Stimulated activated naive B cell treated with anti-CD40 and anti-IgM and Interleukin-4, amounts not matched to agents 10 μg/mL and 1 μg/mL and 100 μg/mL, for 72 hours (primary cell): ENCODE measurements around the gene FHIP1A.

Experiments
- ATAC-seq, 2 donors: fragments of 150-1000 bp; cut with Tn5 transposase; replicated peaks; 2 replicates each; pipeline ENCODE4 v1.10.0; 2021; ENCODE audit warnings: moderate library complexity in 1 of 2
- DNase-seq: peaks from one replicate; pipeline ENCODE4 v3.0.0; 2021
- H3K27ac Mint-ChIP-seq: one replicate; pipeline ENCODE4 v1.8.0; 2022; ENCODE audit warnings: mild to moderate bottlenecking, mixed read lengths
- H3K27me3 Mint-ChIP-seq, 2 donors: one replicate each; pipeline ENCODE4 v1.8.0; 2022; ENCODE audit warnings: mixed read lengths in 2 of 2
- H3K36me3 Mint-ChIP-seq, 2 donors: one replicate each; pipeline ENCODE4 v1.8.0; 2022; ENCODE audit warnings: mixed read lengths in 2 of 2, mild to moderate bottlenecking in 1 of 2
- H3K4me1 Mint-ChIP-seq, 2 donors: one replicate each; pipeline ENCODE4 v1.8.0; 2022; ENCODE audit warnings: mixed read lengths in 2 of 2, mild to moderate bottlenecking in 1 of 2
- H3K4me3 Mint-ChIP-seq, 2 donors: one replicate each; pipeline ENCODE4 v1.8.0; 2022; ENCODE audit warnings: mild to moderate bottlenecking in 2 of 2, mixed read lengths in 2 of 2, moderate library complexity in 1 of 2
- H3K9me3 Mint-ChIP-seq, 2 donors: one replicate each; pipeline ENCODE4 v1.8.0; 2022; ENCODE audit warnings: mixed read lengths in 2 of 2, mild to moderate bottlenecking in 1 of 2

Gene FHIP1A

DNA sequence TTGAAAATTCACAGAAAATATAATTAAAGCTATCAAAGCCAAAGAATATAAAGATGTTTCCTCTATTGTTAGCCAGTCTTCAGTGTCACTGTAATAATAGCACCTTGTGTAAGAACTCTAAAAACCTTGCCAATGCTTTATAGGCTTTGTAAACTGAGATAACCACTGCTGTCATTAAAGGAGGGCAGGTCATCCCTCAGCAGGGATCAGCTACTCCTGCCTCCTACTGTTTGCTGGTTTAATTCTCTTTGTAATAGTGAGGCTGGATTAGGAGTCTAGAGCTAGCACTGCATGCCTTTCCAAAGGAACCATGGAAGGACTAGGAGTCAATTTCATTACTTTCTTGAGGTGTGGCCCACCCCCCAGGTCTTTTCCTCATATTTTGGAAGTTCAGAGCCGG, 46.2 kb downstream of the FHIP1A start:
- no peak overlapping the region for H3K27ac Mint-ChIP-seq
- H3K36me3 Mint-ChIP-seq: no peaks in the 10 kb centered on the region
- no peak for ATAC-seq

DNA sequence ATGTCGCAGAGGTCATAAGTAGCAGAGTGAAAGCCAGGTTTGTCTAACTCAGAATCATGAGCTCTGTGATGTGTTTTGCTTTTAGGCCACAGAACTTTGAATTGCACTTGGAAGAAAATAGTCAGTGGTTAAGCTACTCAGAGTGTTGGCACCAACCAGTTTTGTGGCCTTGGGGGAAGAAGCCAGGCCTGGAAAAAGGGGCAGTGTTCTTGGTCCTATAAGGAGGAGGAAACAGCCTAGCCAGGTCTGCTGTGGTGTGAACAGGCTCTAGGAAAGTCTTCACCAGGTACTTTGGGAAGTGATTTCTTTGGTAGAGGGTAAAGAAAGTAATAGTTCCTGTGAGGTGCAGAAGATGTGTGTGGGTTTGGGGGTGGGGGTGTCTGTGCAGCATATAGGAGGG, 49.2 kb downstream of the FHIP1A start:
- H3K9me3 Mint-ChIP-seq: no peaks in the 10 kb centered on the region
- H3K36me3 Mint-ChIP-seq: no peaks in the 10 kb centered on the region
- H3K4me1 Mint-ChIP-seq: no peaks in the 10 kb centered on the region
- H3K27ac Mint-ChIP-seq: no peak overlapping the region
- ATAC-seq: no peak
- no peak overlapping the region for H3K4me3 Mint-ChIP-seq
- DNase-seq: no peak
- H3K27me3 Mint-ChIP-seq: peaks cover 10 to 11% of the 10 kb centered on the region in 2 donors

More for the DNA sequence above, 46.2 kb downstream of the FHIP1A start:
- no peak overlapping the region for H3K4me3 Mint-ChIP-seq
- no peaks in the 10 kb centered on the region for H3K4me1 Mint-ChIP-seq
- H3K9me3 Mint-ChIP-seq: no peaks in the 10 kb centered on the region
- peaks cover under 1 to 5% of the 10 kb centered on the region in 2 donors for H3K27me3 Mint-ChIP-seq
- no peak for DNase-seq
